ENCODE results near the gene APOC1. TPM values are rescaled to one million over a fixed set of nuclear protein-coding genes. Genes with fewer than 3 reads are reported as not detected.
A peak's percentile ranks its signal among the peaks of the same experiment; 100 is the strongest.
"Not testable (repeated sequence)": the region's sequence is repeated elsewhere in the genome, so short reads cannot be mapped to it uniquely, and the experiment has no call there.

APOC1 gene
- total RNA-seq, 1 donor = 2.6 TPM

DNA sequence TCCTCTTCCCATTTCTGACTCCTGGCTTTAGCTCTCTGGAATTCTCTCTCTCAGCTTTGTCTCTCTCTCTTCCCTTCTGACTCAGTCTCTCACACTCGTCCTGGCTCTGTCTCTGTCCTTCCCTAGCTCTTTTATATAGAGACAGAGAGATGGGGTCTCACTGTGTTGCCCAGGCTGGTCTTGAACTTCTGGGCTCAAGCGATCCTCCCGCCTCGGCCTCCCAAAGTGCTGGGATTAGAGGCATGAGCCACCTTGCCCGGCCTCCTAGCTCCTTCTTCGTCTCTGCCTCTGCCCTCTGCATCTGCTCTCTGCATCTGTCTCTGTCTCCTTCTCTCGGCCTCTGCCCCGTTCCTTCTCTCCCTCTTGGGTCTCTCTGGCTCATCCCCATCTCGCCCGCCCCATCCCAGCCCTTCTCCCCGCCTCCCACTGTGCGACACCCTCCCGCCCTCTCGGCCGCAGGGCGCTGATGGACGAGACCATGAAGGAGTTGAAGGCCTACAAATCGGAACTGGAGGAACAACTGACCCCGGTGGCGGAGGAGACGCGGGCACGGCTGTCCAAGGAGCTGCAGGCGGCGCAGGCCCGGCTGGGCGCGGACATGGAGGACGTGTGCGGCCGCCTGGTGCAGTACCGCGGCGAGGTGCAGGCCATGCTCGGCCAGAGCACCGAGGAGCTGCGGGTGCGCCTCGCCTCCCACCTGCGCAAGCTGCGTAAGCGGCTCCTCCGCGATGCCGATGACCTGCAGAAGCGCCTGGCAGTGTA is 6.2 kb upstream of the APOC1 start:
- no peak for TF ChIP-seq CTCF (IDR thresholded peaks at IDR 0.05; ENCODE audit: insufficient read depth, low read depth, low read length)
- DNase-seq (ENCODE audit: low read depth) = no peak
- H3K4me3 ChIP-seq (ENCODE audit: low read depth, low read length) = no peak overlapping the region

DNA sequence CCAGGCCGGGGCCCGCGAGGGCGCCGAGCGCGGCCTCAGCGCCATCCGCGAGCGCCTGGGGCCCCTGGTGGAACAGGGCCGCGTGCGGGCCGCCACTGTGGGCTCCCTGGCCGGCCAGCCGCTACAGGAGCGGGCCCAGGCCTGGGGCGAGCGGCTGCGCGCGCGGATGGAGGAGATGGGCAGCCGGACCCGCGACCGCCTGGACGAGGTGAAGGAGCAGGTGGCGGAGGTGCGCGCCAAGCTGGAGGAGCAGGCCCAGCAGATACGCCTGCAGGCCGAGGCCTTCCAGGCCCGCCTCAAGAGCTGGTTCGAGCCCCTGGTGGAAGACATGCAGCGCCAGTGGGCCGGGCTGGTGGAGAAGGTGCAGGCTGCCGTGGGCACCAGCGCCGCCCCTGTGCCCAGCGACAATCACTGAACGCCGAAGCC is 5.6 kb upstream of the APOC1 start:
- no peak overlapping the region for H3K4me3 ChIP-seq (ENCODE audit: low read depth, low read length)
- DNase-seq (ENCODE audit: low read depth) = no peak
- TF ChIP-seq CTCF (IDR thresholded peaks at IDR 0.05; ENCODE audit: insufficient read depth, low read depth, low read length) = no peak

- DNase-seq (ENCODE audit: low read depth) = no peak
- no peak for TF ChIP-seq CTCF (IDR thresholded peaks at IDR 0.05; ENCODE audit: insufficient read depth, low read depth, low read length)
- no peak overlapping the region for H3K4me3 ChIP-seq (ENCODE audit: low read depth, low read length)
Observed at GRCh38 chr19:44909775-44910174, 4.6 kb upstream of the APOC1 start.

- H3K4me3 ChIP-seq (ENCODE audit: low read depth, low read length); DNase-seq (ENCODE audit: low read depth): not testable (repeated sequence)
Observed at GRCh38 chr19:44911896-44912295, 2.5 kb upstream of the APOC1 start.

- TF ChIP-seq CTCF (IDR thresholded peaks at IDR 0.05; ENCODE audit: insufficient read depth, low read depth, low read length) = no peak
- peak; percentile 42 for DNase-seq (ENCODE audit: low read depth)
- no peak overlapping the region for H3K4me3 ChIP-seq (ENCODE audit: low read depth, low read length)
Observed at GRCh38 chr19:44912854-44913253, 1.6 kb upstream of the APOC1 start.

DNA sequence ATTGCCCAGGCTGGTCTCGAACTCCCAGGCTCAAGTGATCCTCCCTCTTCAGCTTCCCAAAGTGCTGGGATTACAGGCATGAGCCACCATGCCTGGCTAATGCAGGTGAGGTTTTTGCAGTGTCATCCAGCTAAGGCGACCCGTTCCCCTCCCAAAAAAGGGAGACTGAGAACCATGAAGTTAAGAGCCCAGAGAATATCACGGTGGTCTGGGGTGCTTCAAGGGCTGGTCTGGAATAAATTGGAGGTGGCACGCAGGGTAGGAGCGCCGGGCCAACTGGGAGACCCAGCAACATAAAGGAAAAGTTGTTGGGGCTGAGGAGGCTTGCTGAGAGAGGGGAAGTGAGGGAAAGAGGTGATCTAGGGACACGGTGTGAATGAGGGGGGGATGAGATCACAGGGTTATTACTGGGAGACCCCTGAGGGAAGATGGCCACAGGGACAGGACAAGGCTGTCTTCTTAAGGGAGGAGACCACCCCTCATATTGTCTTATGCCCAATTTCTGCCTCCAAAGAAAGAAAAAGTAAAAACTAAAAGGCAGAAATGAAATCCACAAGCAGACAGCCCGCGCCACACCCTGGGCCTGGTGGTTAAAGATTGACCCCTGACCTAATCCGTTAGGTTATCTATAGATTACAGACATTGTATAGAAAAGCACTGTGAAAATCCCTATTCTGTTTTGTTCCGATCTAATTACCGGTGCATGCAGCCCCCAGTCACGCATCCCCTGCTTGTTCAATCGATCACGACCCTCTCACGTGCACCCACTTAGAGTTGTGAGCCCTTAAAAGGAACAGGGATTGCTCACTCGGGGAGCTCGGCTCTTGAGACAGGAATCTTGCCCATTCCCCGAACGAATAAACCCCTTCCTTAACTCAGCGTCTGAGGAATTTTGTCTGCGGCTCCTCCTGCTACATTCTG is 636 bp upstream of the APOC1 start:
- peak overlapping the region; percentile 68 for H3K4me3 ChIP-seq (ENCODE audit: low read depth, low read length)
- not testable (repeated sequence) for DNase-seq (ENCODE audit: low read depth)

DNA sequence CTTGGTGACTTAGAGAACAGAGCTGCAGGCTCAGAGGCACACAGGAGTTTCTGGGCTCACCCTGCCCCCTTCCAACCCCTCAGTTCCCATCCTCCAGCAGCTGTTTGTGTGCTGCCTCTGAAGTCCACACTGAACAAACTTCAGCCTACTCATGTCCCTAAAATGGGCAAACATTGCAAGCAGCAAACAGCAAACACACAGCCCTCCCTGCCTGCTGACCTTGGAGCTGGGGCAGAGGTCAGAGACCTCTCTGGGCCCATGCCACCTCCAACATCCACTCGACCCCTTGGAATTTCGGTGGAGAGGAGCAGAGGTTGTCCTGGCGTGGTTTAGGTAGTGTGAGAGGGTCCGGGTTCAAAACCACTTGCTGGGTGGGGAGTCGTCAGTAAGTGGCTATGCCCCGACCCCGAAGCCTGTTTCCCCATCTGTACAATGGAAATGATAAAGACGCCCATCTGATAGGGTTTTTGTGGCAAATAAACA is 9.9 kb downstream of the APOC1 start:
- no peak for DNase-seq (ENCODE audit: low read depth)
- no peak for TF ChIP-seq CTCF (IDR thresholded peaks at IDR 0.05; ENCODE audit: insufficient read depth, low read depth, low read length)
- H3K4me3 ChIP-seq (ENCODE audit: low read depth, low read length) = no peak overlapping the region

Measured in fibroblast of villous mesenchyme (primary cell).